Smooth muscle cell (in vitro differentiated cells): Measurements from ENCODE around the gene TRMT44. TPM values are rescaled to one million over a fixed set of nuclear protein-coding genes. Genes with fewer than 3 reads are reported as not detected.

Experiments used
- DNase-seq: peaks from one replicate; lab custom pipeline; 2025; ENCODE audit not compliant: unreplicated experiment; lab: John Stamatoyannopoulos, UW
- H2AFZ ChIP-seq: fragments of 200-600 bp; sonication (generic); 2 replicates; pipeline ENCODE4 v1.6.0; 2016; ENCODE audit warnings: antibody characterized with exemption, low read depth, mild to moderate bottlenecking
- H3F3A ChIP-seq: fragments of 200-600 bp; sonication (generic); 2 replicates; pipeline ENCODE4 v1.6.0; 2017; ENCODE audit warnings: antibody characterized with exemption, low read depth
- H3K27ac ChIP-seq: fragments of 200-600 bp; sonication (generic); 2 replicates; pipeline ENCODE4 v1.5.1; 2016; ENCODE audit warnings: low read depth, mild to moderate bottlenecking
- H3K27me3 ChIP-seq: fragments of 200-600 bp; sonication (generic); 2 replicates; pipeline ENCODE4 v1.6.1; 2016; ENCODE audit warnings: low read depth, mild to moderate bottlenecking
- H3K36me3 ChIP-seq: fragments of 200-600 bp; sonication (generic); 2 replicates; pipeline ENCODE4 v1.5.1; 2016; ENCODE audit warnings: low read depth
- H3K4me1 ChIP-seq: fragments of 200-600 bp; sonication (generic); 2 replicates; pipeline ENCODE4 v1.5.1; 2016; ENCODE audit warnings: low read depth
- H3K4me2 ChIP-seq: fragments of 200-600 bp; sonication (generic); 2 replicates; pipeline ENCODE4 v1.6.0; 2016; ENCODE audit warnings: mild to moderate bottlenecking
- H3K4me3 ChIP-seq: fragments of 200-600 bp; sonication (generic); 2 replicates; pipeline ENCODE4 v1.5.1; 2016; ENCODE audit warnings: mild to moderate bottlenecking
- H3K79me2 ChIP-seq: fragments of 200-600 bp; sonication (generic); 2 replicates; pipeline ENCODE4 v1.6.0; 2016; ENCODE audit warnings: low read depth, mild to moderate bottlenecking
- H3K9ac ChIP-seq: fragments of 200-600 bp; sonication (generic); 2 replicates; pipeline ENCODE4 v1.6.0; 2016; ENCODE audit warnings: low read depth
- H3K9me3 ChIP-seq: fragments of 200-600 bp; sonication (generic); replicated peaks from 2 replicates; pipeline ENCODE4 v1.5.1; 2016; ENCODE audit warnings: low read depth
- H4K20me1 ChIP-seq: fragments of 200-600 bp; sonication (generic); 2 replicates; pipeline ENCODE4 v1.6.0; 2016; ENCODE audit warnings: low read depth
- WGBS: methylation state at CpG from one replicate; pipeline ENCODE4 v1.1.7; 2016; ENCODE audit warnings: low lambda C conversion rate; 5-methylcytosine and 5-hydroxymethylcytosine counted together
- polyA plus RNA-seq: library from polyadenylated mRNA; unstranded; fragments of >200 nt; fragmentation: Nextera tagmentation; extraction: Ambion mirVana; gene quantifications from 2 replicates; pipeline ENCODE4 v1.2.1, GENCODE V29; 2016
- total RNA-seq: library from RNA; depleted of rRNA; stranded (reverse); fragments of >200 nt; gene quantifications from 2 replicates; pipeline ENCODE4 v1.2.3, GENCODE V29; 2014
- TF ChIP-seq, protein P1 (sequence below): fragments of 200-600 bp; sonication (generic); IDR thresholded peaks from 2 replicates; pipeline ENCODE4 v1.5.1; 2017; ENCODE audit warnings: borderline replicate concordance, mild to moderate bottlenecking, antibody characterized with exemption; ENCODE audit not compliant: insufficient read depth, poor library complexity, severe bottlenecking

Gene TRMT44
- 16.6 and 18.7 TPM in 2 replicates for total RNA-seq
- polyA plus RNA-seq: 5.0 and 8.4 TPM in 2 replicates

- Histone ChIP-seq H3K4me1 (peaks cover 20% of the 10 kb centered on the region), H2AFZ (peak within 1 kb of the TSS; percentile 84), H3K9me3 (no peaks in the 10 kb centered on the region), H4K20me1 (peaks cover 20% of the 10 kb centered on the region), H3K36me3 (no peaks in the 10 kb centered on the region), H3K27ac (peak within 1 kb of the TSS; percentile 90), H3K4me2 (peak within 1 kb of the TSS; percentile 100), H3K27me3 (no peaks in the 10 kb centered on the region), H3K79me2 (peaks cover 63% of the 10 kb centered on the region), H3K9ac (peak within 1 kb of the TSS; percentile 90), H3F3A (no peaks in the 10 kb centered on the region), H3K4me3 (peak within 1 kb of the TSS; percentile 98)
- TF ChIP-seq, protein P1, sequence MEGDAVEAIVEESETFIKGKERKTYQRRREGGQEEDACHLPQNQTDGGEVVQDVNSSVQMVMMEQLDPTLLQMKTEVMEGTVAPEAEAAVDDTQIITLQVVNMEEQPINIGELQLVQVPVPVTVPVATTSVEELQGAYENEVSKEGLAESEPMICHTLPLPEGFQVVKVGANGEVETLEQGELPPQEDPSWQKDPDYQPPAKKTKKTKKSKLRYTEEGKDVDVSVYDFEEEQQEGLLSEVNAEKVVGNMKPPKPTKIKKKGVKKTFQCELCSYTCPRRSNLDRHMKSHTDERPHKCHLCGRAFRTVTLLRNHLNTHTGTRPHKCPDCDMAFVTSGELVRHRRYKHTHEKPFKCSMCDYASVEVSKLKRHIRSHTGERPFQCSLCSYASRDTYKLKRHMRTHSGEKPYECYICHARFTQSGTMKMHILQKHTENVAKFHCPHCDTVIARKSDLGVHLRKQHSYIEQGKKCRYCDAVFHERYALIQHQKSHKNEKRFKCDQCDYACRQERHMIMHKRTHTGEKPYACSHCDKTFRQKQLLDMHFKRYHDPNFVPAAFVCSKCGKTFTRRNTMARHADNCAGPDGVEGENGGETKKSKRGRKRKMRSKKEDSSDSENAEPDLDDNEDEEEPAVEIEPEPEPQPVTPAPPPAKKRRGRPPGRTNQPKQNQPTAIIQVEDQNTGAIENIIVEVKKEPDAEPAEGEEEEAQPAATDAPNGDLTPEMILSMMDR: no peak
- WGBS: 3% methylated on average over 53 of the region's 60 CpGs
- DNase-seq: peak; percentile 78
These were observed at the start of gene TRMT44, which contains the start of gene ACOX3 for GRCh38 chr4:8440492-8441311. Gene TRMT44 (plus strand): TSS chr4:8440777. CDS start chr4:8440823, 46 bp downstream. Gene ACOX3 (minus strand): TSS chr4:8440723. CDS start chr4:8416521, 24,202 bp downstream.

GRCh38 chr4:8391071-8391470 lies 49.5 kb upstream of the TRMT44 start:
- Histone ChIP-seq H3K27ac (no peak overlapping the region), H3K4me2 (no peak overlapping the region), H2AFZ (no peak overlapping the region), H3K27me3 (no peaks in the 10 kb centered on the region), H3F3A (peaks cover 32% of the 10 kb centered on the region), H3K9ac (no peak overlapping the region), H3K4me1 (peaks cover 18% of the 10 kb centered on the region), H3K9me3 (no peaks in the 10 kb centered on the region), H3K79me2 (no peaks in the 10 kb centered on the region), H3K36me3 (no peaks in the 10 kb centered on the region), H3K4me3 (no peak overlapping the region), H4K20me1 (peaks cover 23% of the 10 kb centered on the region)
- no peak for DNase-seq
- TF ChIP-seq, protein P1: no peak
- 89% methylated on average over 7 of the region's 7 CpGs for WGBS

GRCh38 chr4:8391972-8392371 lies 48.6 kb upstream of the TRMT44 start:
- Histone ChIP-seq H2AFZ (no peak overlapping the region), H3F3A (peaks cover 32% of the 10 kb centered on the region), H3K4me2 (peak overlapping the region; percentile 46), H3K4me1 (peaks cover 18% of the 10 kb centered on the region), H3K9ac (no peak overlapping the region), H3K27ac (peak overlapping the region; percentile 5), H3K4me3 (no peak overlapping the region), H3K36me3 (no peaks in the 10 kb centered on the region), H4K20me1 (peaks cover 23% of the 10 kb centered on the region), H3K79me2 (no peaks in the 10 kb centered on the region), H3K27me3 (no peaks in the 10 kb centered on the region), H3K9me3 (no peaks in the 10 kb centered on the region)
- TF ChIP-seq, protein P1: no peak
- 43% methylated on average over 9 of the region's 9 CpGs for WGBS
- DNase-seq: no peak
